GM18505 (cell line): Measurements from ENCODE around the gene MTG1.
A peak's percentile ranks its signal among the peaks of the same experiment; 100 is the strongest.
"Not testable (repeated sequence)": the region's sequence is repeated elsewhere in the genome, so short reads cannot be mapped to it uniquely, and the experiment has no call there.

ENCODE experiments used
- ATAC-seq: cut with Tn5 transposase; IDR thresholded peaks from one replicate; pipeline ENCODE4 v1.9.1; 2021; ENCODE audit not compliant: unreplicated experiment
- POLR2A ChIP-seq: IDR thresholded peaks from 4 replicates; pipeline ENCODE4 v1.6.1; 2011; ENCODE audit warnings: borderline replicate concordance; ENCODE audit not compliant: insufficient read depth, insufficient read length; ENCODE audit errors: extremely low read depth

Gene MTG1

GRCh38 chr10:133403784-133404183, 9.8 kb downstream of the MTG1 start:
- TF ChIP-seq POLR2A = no peak
- ATAC-seq = no peak

GRCh38 chr10:133405272-133405671, 11.3 kb downstream of the MTG1 start:
- TF ChIP-seq POLR2A = no peak
- no peak for ATAC-seq

- no peak for TF ChIP-seq POLR2A
- ATAC-seq = no peak
Measured at GRCh38 chr10:133405844-133406527, 12.0 kb downstream of the MTG1 start.

GRCh38 chr10:133411523-133412380, 17.8 kb downstream of the MTG1 start:
- no peak for TF ChIP-seq POLR2A
- no peak for ATAC-seq

- TF ChIP-seq POLR2A = no peak
- ATAC-seq = no peak
Measured at GRCh38 chr10:133412381-133412711, 18.4 kb downstream of the MTG1 start.

- not testable (repeated sequence) for ATAC-seq
Measured at GRCh38 chr10:133414401-133414800, 20.4 kb downstream of the MTG1 start.

- no peak for ATAC-seq
- TF ChIP-seq POLR2A = no peak
Measured at GRCh38 chr10:133415752-133416151, 21.8 kb downstream of the MTG1 start.

GRCh38 chr10:133418289-133418993, 24.5 kb downstream of the MTG1 start:
- ATAC-seq = no peak
- no peak for TF ChIP-seq POLR2A

GRCh38 chr10:133419211-133419950, 25.4 kb downstream of the MTG1 start:
- no peak for ATAC-seq
- peak; percentile 23 for TF ChIP-seq POLR2A

GRCh38 chr10:133420028-133420427, 26.1 kb downstream of the MTG1 start:
- ATAC-seq = no peak
- no peak for TF ChIP-seq POLR2A

- no peak for ATAC-seq
Measured at GRCh38 chr10:133420579-133420978, 26.6 kb downstream of the MTG1 start.

GRCh38 chr10:133421336-133422222, 27.6 kb downstream of the MTG1 start:
- TF ChIP-seq POLR2A = no peak
- ATAC-seq = no peak

More at GRCh38 chr10:133420579-133420978, 26.6 kb downstream of the MTG1 start:
- TF ChIP-seq POLR2A = no peak
